ENCODE measurements around the gene NFYA. TPM values are rescaled to one million over a fixed set of nuclear protein-coding genes. Genes with fewer than 3 reads are reported as not detected.
A peak's percentile ranks its signal among the peaks of the same experiment; 100 is the strongest.

The NFYA gene
- 10 to 100 TPM; 45.9 to 52.3 (median 48.1) TPM for polyA plus RNA-seq (ENCODE audit: insufficient read length in 3 of 3)
- long read RNA-seq, donor 1, partial matches to known transcripts: 0 of 3 reads
- long read RNA-seq, donor 1, other reads (novel, unspliced or antisense): 0 of 3 reads
- long read RNA-seq, donor 2, transcript NFYA-202 (9 exons, 1,660 nt): major isoform, 5 of 10 reads
- long read RNA-seq, donor 2, partial matches to known transcripts: 5 of 10 reads
- long read RNA-seq, donor 2, other reads (novel, unspliced or antisense): 0 of 10 reads
- long read RNA-seq, donor 3, partial matches to known transcripts: 38 of 42 reads
- long read RNA-seq, donor 3, other reads (novel, unspliced or antisense): 0 of 42 reads
- long read RNA-seq, donor 4, partial matches to known transcripts: 0 of 4 reads
- long read RNA-seq, donor 4, other reads (novel, unspliced or antisense): 0 of 4 reads
- long read RNA-seq, donor 5, partial matches to known transcripts: 10 of 14 reads
- long read RNA-seq, donor 5, other reads (novel, unspliced or antisense): 0 of 14 reads
- long read RNA-seq, donor 6, partial matches to known transcripts: 0 of 5 reads
- long read RNA-seq, donor 6, other reads (novel, unspliced or antisense): 0 of 5 reads
- long read RNA-seq, donor 7, partial matches to known transcripts: 7 of 11 reads
- long read RNA-seq, donor 7, other reads (novel, unspliced or antisense): 0 of 11 reads
- long read RNA-seq, donor 8, partial matches to known transcripts: 0 of 1 reads
- long read RNA-seq, donor 8, other reads (novel, unspliced or antisense): 0 of 1 reads
- long read RNA-seq, donor 9, partial matches to known transcripts: 10 of 16 reads
- long read RNA-seq, donor 9, other reads (novel, unspliced or antisense): 0 of 16 reads
- long read RNA-seq, donor 10, partial matches to known transcripts: 0 of 3 reads
- long read RNA-seq, donor 10, other reads (novel, unspliced or antisense): 0 of 3 reads
- long read RNA-seq, donor 11, partial matches to known transcripts: 0 of 5 reads
- long read RNA-seq, donor 11, other reads (novel, unspliced or antisense): 0 of 5 reads
- long read RNA-seq, donor 12, transcript NFYA-202 (9 exons, 1,660 nt): major isoform, 8 of 15 reads
- long read RNA-seq, donor 12, partial matches to known transcripts: 6 of 15 reads
- long read RNA-seq, donor 12, other reads (novel, unspliced or antisense): 0 of 15 reads
- long read RNA-seq, donor 13, partial matches to known transcripts: 0 of 4 reads
- long read RNA-seq, donor 13, other reads (novel, unspliced or antisense): 0 of 4 reads
- long read RNA-seq, donor 14, transcript NFYA-202 (9 exons, 1,660 nt): major isoform, 7 of 12 reads
- long read RNA-seq, donor 14, partial matches to known transcripts: 5 of 12 reads
- long read RNA-seq, donor 14, other reads (novel, unspliced or antisense): 0 of 12 reads
- long read RNA-seq, donor 15, transcript NFYA-202 (9 exons, 1,660 nt): major isoform, 6 of 7 reads
- long read RNA-seq, donor 15, partial matches to known transcripts: 0 of 7 reads
- long read RNA-seq, donor 15, other reads (novel, unspliced or antisense): 0 of 7 reads
- long read RNA-seq, donor 16, partial matches to known transcripts: 0 of 7 reads
- long read RNA-seq, donor 16, other reads (novel, unspliced or antisense): 0 of 7 reads

DNA sequence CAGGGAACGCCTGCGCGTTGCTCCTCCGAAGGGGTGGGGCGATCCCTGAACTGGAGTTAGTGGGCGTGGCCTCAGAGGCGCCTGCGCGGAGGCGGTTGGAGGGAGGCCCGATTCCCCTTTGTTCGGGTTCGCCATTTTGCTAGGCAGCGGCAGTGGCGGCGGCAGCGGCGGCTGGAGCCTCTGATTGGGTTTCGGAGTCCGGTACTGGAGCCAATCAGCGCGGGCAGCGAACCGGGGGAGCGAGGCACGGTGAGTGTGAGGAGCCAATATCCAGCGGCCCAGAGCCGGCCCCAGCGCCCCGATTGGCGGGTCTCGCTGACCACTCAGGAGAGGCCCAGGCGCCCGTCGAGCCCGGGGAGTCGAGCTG lies at the start of gene NFYA:
Gene NFYA (plus strand): TSS at position 139 of the 367 bp plus-strand sequence. CDS start 6,116 bp downstream, outside the sequence.
- DNase-seq: no peak

DNA sequence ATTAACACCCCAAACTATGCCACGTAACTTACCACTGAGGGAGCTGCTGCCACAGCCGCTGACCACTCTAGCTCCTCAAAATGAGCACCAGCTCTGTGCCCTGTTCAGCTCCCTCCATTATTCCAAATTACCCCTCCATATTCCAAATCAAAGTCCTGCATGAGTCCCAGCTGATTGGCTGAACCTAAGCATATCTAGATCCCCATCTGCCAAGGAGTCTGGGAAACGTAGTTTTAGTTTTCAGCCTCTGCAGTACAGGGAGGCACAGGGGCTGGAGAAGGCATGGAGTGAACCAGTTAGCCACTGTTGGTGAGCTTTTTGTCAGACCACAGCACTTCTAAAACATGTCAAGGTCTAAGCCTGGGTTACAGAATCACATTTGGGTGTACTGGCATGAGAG lies 49.7 kb upstream of the NFYA start:
- no peak for DNase-seq

DNA sequence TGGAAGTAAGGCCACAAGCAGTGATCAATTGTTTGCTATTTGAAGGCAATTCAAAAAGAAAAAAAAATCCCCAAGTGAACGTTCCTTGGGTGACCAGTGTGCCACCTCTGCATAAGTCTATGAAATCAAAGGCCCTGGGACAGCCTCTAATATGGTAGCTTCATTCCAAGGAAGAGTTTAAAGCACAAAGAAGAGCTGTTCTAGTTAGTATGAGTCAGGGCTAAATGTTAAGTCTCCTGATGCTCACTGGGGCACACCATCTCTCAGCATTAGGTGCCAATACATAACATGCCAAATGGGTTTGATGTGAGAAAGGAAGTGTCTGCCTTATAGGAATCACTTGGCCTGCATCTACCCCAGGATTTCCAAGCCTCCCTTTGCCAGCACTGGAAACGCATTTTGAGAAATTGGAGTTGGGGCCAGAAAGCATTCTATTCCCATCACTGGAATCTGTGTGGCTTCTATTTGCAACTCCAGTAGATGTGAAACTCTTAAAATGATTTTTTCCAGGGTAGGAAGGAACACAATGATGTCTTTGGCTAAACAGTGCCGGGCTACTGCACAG lies 46.7 kb upstream of the NFYA start:
- DNase-seq: no peak

DNA sequence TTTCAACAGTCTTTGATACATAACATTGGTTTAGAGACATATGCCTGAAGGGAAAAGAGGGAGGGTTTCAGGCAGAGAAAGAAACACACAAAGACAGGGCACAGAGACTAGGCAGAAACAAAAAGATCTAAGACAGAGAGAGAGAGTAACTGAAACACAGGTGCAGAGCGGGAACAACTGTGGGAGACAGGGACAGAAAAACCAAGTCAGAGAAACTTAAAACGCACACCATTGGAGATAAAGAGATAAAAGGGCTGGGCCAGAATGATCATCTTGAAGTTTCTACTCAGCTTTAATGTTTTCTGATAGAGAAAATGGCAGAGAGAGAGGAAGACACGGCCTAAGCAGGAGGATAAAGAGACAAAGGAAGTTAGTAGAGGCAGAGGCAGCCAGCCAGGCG lies 45.5 kb upstream of the NFYA start:
- DNase-seq: no peak

DNA sequence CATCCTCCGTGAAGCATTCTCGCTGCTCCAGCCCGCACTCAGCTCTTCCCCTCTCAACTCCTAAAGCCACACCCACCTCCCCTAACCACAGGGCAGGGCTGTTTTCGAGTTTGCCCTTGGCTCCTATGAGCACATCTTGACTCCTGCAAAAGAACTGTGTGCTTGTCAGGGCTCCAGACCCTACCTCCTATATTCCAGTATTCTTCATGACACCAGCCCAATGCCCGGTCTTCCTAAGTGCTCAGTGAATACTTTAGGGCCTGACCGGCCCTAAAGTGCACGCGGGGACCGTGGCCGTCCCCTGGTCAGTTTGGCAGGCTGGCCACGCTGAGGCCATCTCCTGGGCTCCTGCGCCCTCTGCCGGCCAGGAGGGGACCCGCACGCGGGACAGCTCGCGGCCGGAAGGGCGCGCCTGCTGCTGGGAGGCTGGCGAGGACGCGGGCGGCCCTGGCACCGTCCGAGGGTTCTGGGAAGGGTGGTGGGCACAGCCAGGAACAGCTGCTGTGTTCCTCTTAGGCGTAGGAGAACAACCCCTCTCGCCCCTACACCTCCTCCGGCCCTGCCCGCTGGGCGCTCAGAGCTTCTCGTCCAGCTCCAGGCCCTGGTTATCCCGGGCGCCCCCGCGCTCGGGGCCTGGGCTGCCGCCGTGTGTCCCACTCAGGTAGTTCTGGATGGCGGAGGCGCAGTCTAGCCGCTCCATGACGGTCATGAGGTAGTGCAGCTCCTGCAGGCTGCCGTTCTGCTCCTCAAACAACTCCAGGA lies 44.8 kb upstream of the NFYA start:
- peak; percentile 82 for DNase-seq

DNA sequence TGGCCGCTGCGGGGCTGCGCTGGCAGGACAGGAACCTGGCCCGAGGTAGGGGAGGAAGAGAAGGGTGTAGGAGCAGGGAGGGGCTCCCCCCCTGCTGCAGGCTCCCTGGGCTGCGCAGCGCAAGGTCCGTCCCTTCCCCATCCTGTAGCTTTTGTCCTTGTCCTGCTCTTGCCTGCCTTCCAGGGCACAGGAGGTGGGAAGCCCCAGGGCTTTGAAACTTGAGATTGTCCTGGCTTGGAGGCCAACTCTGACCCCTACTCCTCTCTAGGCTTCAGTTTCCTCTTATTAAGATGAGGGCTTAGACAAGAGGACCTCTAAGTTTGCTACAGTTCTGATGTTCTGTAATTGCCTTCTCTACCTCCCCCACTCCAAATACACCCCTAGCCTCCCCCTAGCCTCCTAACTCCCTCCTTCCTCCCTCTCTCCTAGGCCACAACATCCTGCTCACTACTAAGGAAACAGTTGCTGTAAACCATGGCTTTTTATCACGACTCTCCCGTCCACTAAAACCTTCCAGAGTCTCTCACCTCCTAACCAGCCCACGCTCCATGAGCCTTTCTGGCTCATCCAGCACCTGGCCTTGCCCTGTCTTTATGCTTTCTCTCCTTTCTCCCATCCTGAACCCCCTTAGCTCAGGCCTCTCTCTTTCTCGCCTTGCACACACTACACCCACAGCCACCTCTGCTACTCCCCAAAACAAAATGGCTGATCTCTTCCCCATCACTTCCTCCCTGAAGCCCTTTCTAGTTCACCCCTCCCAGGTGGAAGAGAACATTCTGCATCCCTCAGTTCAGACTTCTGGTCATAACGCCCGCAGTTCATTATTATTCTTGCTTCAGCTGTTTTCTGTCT lies 44.0 kb upstream of the NFYA start:
- DNase-seq: no peak

DNA sequence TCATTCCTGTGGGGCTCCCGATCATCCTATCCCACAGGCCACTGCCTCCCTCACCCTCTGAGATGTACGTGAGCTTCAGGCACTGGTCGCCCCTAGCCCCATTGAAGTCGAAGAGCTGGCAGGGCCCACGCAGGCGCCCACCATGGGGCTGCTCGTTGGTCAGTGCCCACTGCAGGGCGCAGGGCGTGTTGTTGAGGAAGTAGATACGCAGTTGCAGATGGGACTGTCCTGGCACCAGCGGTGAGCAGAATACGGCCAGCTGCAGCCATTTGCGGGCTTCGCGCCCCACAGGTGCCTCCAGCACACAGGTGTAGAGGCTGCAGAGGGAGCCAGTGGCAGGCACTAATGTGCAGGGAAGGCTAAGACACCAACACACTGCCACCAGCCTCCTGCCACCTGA lies 39.9 kb upstream of the NFYA start:
- no peak for DNase-seq

DNA sequence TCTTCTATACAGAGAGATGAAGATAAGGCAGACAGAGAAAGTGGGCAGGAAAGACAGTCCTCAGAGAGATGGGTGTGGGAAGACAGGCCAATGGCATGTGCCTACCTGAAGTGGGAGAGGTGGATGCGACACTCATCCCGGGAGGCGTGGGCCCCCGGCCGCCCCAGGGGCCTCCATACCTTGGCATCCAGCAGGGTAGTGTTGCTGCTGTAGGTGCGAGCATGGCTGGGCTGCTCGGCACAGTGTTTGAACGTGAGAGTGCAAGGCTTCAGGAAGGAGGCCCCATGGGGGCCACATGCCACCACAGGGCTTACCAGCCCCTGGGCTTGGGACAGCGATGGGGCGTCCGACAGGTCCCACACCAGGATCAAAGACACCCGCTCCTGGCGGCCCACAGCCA lies 39.0 kb upstream of the NFYA start:
- no peak for DNase-seq

DNA sequence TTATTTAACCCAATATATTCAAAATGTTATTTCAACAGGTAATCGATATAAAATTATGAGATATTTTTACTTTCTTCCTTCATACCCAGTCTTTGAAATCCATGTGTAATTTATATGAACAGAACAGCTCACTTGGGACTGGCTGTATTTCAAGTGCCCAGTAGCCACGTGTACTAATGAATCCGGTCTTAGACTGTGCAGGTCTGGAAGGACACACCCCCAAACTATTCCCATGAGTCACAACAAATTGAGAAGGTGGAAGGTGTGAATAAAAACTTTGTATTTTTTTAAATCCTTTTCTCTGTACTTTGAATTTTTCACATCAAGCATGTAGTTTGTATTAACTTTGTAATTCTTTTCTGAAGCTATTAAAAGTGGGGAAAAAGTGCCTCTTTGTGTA lies 36.6 kb upstream of the NFYA start:
- no peak for DNase-seq

DNA sequence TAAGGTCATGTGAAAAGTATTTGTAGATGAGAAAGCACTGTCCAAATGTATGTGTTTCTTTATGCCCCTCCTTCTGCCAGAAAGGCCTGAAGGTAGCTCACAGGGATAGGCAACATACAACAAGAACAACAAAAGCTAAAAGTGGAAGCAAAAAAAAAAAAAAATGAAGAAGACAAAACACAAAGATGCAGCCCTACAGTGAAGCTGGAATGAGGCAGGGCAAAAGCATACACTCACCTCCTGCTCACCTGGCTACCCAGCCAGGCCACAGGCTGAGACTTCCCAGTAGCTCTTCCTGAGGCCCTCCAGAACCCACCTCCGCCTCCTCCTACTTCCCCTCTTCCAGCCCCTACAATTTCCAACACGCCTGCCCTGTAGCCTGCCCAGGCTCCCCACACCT lies 36.2 kb upstream of the NFYA start:
- DNase-seq: no peak

DNA sequence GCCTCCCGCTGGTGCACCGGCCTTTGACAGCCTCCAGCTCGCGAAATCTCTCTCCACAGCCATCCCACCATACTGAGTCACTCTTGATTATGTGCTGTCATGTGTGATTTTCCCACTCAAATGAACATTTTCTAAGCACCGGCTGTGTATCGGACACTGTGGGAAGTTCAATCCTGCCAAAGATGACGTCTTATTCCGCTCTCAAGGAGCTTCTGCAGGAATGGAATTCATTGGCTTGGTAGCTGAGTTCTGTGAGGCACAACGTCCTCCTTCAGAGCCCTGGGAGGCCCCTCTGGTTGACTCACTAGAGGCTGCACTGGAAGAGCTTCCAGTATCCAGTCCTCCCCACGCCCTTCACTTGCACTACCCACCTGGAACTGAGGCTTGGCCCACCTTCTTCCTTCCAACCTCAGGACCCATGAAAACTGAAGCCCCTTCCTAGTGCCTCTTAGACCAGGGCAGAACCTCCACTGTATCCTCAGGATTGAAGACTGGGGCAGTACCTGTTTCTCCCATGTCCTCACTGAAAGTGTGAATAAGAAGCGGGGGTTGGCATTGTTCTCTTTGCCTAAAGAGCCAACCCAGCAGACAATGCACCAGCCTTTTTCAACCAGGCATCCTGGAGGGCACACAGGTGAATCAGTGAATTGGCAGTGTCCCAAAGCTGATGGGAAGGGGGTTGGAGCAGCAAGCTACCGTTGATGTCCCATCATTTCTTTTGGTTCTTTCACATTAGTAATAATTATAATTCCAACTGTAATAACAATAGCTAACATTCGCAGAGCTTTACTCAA lies 35.5 kb upstream of the NFYA start:
- DNase-seq: no peak

DNA sequence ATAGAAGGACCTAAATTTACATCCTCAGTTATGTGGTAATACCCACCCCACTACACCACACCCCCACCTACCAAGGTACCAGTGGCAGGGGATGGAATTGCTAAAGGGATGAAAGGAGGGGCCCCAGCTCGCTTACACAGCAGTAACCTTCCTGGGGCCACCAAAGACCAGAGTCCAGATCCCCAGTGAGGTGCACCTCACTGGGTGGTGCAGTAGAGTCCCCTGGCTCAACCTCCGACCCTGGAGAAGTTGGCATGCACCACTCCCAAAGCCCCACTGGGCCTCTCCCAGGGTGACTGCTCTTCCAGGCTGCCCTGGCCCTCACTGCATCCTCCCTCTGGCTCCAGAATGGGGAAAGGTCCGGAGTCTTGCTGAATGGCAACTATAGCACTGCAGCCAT lies 34.6 kb upstream of the NFYA start:
- no peak for DNase-seq

DNA sequence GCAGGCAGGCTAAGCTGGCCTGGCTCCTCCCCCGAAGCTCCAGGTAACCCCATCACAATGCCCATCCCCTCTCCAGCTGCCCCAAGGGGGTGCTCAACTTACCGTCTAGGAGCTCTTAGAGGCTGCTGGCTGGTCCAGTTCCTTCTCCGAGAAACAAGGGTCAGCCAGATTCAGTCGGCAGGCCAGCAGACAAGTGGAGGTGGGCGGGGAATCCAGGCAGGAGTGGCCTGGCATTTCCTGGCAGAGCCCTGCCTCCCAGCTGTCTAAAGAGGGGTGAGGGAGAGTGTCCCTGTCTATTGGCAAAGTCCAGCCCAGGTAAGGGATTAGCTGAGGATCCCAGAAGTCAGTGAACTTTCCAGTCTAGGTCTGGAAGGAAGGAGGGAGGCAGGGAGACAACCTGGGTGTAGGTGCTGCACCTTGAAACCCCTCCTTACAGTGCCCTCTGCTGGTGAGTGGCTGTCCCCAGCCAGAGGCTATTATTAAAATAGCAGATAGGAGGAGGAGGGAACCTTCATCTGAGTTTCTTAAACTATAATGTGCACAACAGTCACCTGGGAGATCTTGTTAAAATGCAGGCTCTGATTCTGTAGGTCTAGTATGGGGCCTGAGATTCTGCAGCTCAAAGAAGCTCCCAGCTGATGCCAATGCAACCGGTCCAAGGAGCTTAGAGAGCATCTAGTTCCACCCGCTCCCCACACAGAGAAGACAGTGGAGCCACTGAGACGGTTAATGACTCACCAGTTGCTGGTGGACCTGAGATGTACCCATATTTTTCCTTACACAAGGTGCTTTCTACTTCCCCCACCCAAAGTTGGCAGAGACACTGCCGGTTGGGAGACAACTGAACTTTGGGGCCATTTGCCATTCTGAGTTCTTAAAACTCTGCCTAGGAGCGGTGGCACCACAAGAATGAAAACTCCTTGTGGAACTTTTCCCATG lies 33.4 kb upstream of the NFYA start, which contains the start of gene UNC5CL:
Gene UNC5CL (minus strand): TSS at position 162 of the 939 bp plus-strand sequence. CDS start 4,147 bp downstream, outside the sequence.
- no peak for DNase-seq

DNA sequence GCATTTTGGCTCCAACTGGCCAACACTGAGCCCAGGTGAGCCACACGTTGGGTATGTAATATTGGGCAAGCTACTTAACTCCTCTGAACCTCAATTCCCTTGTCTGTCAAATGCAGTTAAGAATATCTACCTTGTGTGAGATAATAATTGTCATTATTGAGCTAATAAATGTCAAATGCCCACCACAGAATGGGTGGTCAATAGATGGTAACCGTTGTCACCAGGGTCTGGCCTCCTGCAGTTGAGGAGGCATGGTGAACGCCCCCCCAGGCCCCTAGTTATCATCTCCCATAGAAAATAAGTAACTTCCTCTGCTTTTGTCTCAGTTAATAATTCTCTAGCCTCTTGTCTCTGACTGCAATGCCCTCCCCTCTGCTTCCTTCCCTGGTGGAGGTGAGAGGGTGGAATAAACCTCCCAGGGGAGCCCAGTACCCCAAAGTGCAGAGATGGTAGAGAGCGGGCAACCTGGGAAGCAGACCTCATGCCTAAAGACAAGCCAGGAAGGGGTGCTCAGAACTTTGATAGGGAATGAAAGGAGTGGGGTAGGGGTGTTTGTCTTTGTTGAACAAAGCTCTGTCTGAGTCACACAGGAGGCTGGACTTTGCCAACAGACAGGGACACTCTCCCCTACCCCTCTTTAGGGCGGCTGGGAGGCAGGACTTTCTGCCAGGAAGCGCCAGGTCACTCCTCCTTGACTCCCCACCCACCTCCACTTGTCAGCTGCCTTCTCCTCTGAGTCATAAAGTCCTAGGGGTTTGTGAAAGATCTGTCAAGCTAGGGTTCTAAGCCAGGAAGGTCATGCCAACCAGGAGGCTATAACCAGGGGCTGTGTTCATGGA lies 32.5 kb upstream of the NFYA start:
- no peak for DNase-seq

DNA sequence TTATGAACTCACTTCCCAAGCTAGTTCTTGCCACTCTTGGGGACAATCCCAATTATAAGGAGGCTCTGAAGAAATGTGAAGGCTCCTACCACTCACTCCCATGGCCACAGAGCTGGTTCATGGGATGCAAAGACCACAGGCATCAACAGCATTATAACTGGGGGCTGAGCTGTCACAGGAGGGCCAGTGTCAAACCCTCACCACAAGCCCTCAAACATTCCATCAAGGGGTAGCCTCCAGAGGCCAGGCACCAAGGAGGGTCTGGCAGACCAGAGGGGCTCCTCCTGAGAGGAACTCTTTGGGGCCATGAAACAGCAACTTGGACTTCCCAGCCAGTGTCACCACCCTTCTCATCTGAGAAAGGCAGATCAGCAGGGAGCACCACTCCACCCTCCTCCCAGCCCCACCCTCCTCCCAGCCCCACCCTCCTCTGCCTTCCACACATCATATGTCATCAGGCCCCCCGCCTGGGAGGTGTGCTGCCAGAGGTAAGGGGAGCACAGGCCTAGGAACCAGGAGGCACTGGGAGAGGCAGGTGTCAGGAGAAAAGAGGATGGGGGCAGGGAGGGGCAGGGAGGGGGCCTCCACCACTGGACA lies 31.7 kb upstream of the NFYA start:
- no peak for DNase-seq
